ENCODE data around the gene SLC10A3. TPM values are rescaled to one million over a fixed set of nuclear protein-coding genes. Genes with fewer than 3 reads are reported as not detected.

SLC10A3 gene
- total and polyA plus RNA-seq, 10 of the 15 experiments (the other 5 are each of a cell fraction or from before 2014, with no cell fraction given), result 1.7 to 23.5 (median 11.0) TPM

DNA sequence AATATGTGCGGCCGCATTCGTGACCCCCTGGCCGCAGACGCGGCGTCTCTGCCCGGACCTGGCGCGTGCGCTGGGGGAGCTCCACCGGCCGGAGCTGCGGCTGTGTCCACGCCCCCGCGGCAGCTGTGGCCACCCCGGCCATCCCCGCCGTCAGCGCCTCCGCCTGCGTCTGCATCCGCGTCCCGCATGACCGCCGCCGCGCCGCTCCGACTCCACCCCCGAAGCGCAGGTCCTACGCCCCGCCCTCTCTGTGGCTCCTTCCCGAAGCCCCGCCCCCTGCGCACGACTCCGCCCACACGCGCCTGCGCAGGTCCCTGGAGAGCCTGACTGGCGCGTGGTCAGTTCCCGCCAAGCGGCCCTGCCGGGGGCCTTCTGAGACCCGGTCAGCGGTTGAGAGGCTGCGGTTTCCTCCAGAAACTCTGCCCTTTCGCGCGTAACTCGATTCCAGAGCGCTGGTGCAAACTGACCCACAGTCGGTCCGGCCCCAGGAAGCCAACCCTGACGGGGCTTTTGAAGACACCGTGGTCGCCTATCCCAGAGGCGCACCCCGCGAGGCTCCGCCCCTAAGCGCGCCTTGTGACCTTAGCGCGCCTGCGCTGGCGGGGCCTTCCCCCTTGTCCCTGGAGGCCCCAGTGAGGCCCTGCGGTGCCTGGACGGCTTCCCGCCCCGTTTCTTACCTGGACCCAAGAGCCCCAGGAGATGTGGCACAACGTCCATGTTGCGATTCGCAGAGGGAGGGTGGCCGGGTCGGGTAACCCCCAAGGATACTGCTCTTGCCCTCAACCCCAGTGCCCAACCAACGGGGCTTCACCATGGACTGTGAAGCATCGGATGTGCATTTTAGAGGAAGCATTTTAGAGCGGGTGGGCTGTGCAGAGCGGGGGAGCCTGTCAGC, 11.5 kb downstream of the SLC10A3 start, which contains the start of gene LAGE3 (continued):
- TF ChIP-seq, protein P1, sequence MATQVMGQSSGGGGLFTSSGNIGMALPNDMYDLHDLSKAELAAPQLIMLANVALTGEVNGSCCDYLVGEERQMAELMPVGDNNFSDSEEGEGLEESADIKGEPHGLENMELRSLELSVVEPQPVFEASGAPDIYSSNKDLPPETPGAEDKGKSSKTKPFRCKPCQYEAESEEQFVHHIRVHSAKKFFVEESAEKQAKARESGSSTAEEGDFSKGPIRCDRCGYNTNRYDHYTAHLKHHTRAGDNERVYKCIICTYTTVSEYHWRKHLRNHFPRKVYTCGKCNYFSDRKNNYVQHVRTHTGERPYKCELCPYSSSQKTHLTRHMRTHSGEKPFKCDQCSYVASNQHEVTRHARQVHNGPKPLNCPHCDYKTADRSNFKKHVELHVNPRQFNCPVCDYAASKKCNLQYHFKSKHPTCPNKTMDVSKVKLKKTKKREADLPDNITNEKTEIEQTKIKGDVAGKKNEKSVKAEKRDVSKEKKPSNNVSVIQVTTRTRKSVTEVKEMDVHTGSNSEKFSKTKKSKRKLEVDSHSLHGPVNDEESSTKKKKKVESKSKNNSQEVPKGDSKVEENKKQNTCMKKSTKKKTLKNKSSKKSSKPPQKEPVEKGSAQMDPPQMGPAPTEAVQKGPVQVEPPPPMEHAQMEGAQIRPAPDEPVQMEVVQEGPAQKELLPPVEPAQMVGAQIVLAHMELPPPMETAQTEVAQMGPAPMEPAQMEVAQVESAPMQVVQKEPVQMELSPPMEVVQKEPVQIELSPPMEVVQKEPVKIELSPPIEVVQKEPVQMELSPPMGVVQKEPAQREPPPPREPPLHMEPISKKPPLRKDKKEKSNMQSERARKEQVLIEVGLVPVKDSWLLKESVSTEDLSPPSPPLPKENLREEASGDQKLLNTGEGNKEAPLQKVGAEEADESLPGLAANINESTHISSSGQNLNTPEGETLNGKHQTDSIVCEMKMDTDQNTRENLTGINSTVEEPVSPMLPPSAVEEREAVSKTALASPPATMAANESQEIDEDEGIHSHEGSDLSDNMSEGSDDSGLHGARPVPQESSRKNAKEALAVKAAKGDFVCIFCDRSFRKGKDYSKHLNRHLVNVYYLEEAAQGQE (IDR thresholded peaks at IDR 0.05; ENCODE audit: low read depth, low read length), result no peak
- TF ChIP-seq YBX1 (IDR thresholded peaks at IDR 0.05), result no peak
- TF ChIP-seq ZBED1 (IDR thresholded peaks at IDR 0.05; ENCODE audit: borderline replicate concordance), result no peak
- TF ChIP-seq BRCA1 (IDR thresholded peaks at IDR 0.05; ENCODE audit: low read depth, low read length), result no peak
- TF ChIP-seq, protein P2, sequence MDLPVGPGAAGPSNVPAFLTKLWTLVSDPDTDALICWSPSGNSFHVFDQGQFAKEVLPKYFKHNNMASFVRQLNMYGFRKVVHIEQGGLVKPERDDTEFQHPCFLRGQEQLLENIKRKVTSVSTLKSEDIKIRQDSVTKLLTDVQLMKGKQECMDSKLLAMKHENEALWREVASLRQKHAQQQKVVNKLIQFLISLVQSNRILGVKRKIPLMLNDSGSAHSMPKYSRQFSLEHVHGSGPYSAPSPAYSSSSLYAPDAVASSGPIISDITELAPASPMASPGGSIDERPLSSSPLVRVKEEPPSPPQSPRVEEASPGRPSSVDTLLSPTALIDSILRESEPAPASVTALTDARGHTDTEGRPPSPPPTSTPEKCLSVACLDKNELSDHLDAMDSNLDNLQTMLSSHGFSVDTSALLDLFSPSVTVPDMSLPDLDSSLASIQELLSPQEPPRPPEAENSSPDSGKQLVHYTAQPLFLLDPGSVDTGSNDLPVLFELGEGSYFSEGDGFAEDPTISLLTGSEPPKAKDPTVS (IDR thresholded peaks at IDR 0.05; ENCODE audit: low read depth, low read length), result no peak
- no peak for TF ChIP-seq BCL11A (IDR thresholded peaks at IDR 0.05; ENCODE audit: low read depth, low read length)
- 0 out of 2 replicates have a peak, but pooled peaks have one; percentile 28 for TF ChIP-seq RAD51 (IDR thresholded peaks at IDR 0.05)
- no peak for TF ChIP-seq KLF5 (IDR thresholded peaks at IDR 0.05; ENCODE audit: partially characterized antibody)
- no peak for TF ChIP-seq NFYB (IDR thresholded peaks at IDR 0.05; ENCODE audit: insufficient read depth, low read depth, low read length)
- no peak for TF ChIP-seq IRF4 (IDR thresholded peaks at IDR 0.05; ENCODE audit: low read depth, low read length)
- no peak for TF ChIP-seq NR2C2 (IDR thresholded peaks at IDR 0.05; ENCODE audit: borderline replicate concordance, control insufficient read depth, insufficient read length, low read depth)
- no peak for TF ChIP-seq RCOR1 (conservative IDR thresholded peaks at IDR 0.05; ENCODE audit: low read depth, low read length)
- no peak for TF ChIP-seq EZH2 (IDR thresholded peaks at IDR 0.05; ENCODE audit: borderline replicate concordance, control insufficient read depth, low read depth, low read length)
- TF ChIP-seq, protein P3, sequence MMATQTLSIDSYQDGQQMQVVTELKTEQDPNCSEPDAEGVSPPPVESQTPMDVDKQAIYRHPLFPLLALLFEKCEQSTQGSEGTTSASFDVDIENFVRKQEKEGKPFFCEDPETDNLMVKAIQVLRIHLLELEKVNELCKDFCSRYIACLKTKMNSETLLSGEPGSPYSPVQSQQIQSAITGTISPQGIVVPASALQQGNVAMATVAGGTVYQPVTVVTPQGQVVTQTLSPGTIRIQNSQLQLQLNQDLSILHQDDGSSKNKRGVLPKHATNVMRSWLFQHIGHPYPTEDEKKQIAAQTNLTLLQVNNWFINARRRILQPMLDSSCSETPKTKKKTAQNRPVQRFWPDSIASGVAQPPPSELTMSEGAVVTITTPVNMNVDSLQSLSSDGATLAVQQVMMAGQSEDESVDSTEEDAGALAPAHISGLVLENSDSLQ (IDR thresholded peaks at IDR 0.05), result peak; percentile 35; the same call in 1 of the 2 replicates
- peak; percentile 70 for TF ChIP-seq IKZF1 (conservative IDR thresholded peaks at IDR 0.05)
- no peak for TF ChIP-seq JUND (IDR thresholded peaks at IDR 0.05; ENCODE audit: low read depth, low read length)
- no peak for TF ChIP-seq NR2C1 (IDR thresholded peaks at IDR 0.05)
- TF ChIP-seq MTA2 (IDR thresholded peaks at IDR 0.05; ENCODE audit: low read depth), result no peak
- TF ChIP-seq SMARCA5 (IDR thresholded peaks at IDR 0.05), result no peak
- no peak for TF ChIP-seq SREBF2 (IDR thresholded peaks at IDR 0.05; ENCODE audit: low read length)
- no peak for TF ChIP-seq NFIC (IDR thresholded peaks at IDR 0.05; ENCODE audit: low read depth, low read length)
- peak in 1 of 2 experiments; percentile 70; a peak in 2 of 3 replicates for TF ChIP-seq EGR1 (IDR thresholded peaks at IDR 0.05; ENCODE audit: borderline replicate concordance in 1 of 2, low read depth in 2 of 2, low read length in 2 of 2)
- TF ChIP-seq CEBPB (IDR thresholded peaks at IDR 0.05; ENCODE audit: borderline replicate concordance in 1 of 2, low read depth in 2 of 2, low read length in 2 of 2), result no peak
- TF ChIP-seq ZNF217 (IDR thresholded peaks at IDR 0.05), result no peak
- peak; percentile 39; the same call in 1 of the 2 replicates for TF ChIP-seq CREB1 (IDR thresholded peaks at IDR 0.05; ENCODE audit: low read depth)

Data from GM12878 (cell line).